ENCODE data around the gene AP5Z1. TPM values are rescaled to one million over a fixed set of nuclear protein-coding genes. Genes with fewer than 3 reads are reported as not detected.

Gene AP5Z1
- total RNA-seq, 1 experiment from 2014 or later = 38.3 TPM

DNA sequence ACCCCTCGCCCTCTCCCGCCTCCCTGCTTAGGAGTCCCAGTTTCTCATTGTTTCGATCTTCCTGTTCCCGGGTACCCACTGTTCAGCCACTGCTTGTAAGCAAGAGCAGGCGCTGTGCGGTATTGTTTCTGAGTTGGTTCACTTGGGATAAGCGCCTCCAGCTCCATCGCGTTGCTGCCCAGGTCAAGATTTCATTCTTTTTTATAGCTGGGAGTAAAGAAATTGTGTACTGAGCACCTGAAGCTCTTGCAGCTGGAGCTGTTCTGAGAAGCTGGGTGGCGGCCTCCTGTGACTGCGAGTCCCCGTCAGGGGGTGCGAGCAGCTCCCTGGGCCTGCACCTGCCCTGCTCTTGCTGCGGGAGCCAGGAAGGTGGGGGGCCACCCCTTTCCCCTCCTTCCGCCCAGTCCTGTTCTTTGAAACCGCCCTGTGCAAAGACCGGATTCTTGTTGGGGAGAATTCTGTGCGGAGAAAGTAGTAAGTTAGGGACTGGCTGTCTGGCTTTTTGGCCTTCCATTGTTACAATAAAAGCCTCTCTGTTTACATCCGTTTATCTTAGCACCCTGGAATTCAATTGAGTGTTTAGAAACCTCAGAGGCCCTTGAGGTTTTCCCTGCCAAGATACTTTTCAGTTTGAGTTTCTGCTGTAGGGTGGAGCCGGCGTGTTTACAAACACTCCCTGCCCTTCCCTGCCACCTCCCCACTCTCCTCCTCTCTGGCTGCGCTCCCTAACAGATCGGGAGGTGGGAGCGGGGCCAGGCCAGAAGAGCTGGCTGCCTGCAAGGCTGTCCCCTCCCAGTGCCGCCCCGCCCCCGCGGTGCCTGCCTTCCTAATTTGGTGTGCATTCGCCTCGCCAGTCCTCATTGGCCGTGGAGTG is 30.8 kb upstream of the AP5Z1 start:
- Histone ChIP-seq H2BK15ac (ENCODE audit: low read depth, low read length) (no peak overlapping the region), H3K23ac (ENCODE audit: insufficient read length, low read depth, low read length) (no peak overlapping the region), H2BK120ac (ENCODE audit: low read depth, low read length, poor library complexity, severe bottlenecking) (peak overlapping the region; percentile 39), H3K79me1 (ENCODE audit: insufficient read depth, low read depth, low read length, poor library complexity, severe bottlenecking) (no peaks in the 10 kb centered on the region), H4K8ac (replicated peaks; ENCODE audit: insufficient read length, low read depth, low read length) (no peak overlapping the region), H3K4me2 (ENCODE audit: insufficient read depth, insufficient read length, low read length) (peak overlapping the region; percentile 69), H3K4ac (ENCODE audit: low read depth, low read length) (no peak overlapping the region; the same call in 1 of the 2 replicates), H3K14ac (ENCODE audit: insufficient read depth, low read length) (peak overlapping the region; percentile 86), H3K23me2 (ENCODE audit: insufficient read length, low read depth, low read length, poor library complexity, severe bottlenecking) (peaks cover 9% of the 10 kb centered on the region), H4K20me1 (ENCODE audit: control insufficient read depth, insufficient read depth, insufficient read length) (no peaks in the 10 kb centered on the region), H2BK5ac (ENCODE audit: insufficient read length, low read length) (no peak overlapping the region), H3T11ph (ENCODE audit: low read length) (no peak overlapping the region), H3K9ac (ENCODE audit: extremely low read depth, insufficient read length, low read length) (peak overlapping the region; percentile 20), H2BK20ac (ENCODE audit: low read depth, low read length, poor library complexity, severe bottlenecking) (no peak overlapping the region), H3K79me2 (ENCODE audit: insufficient read depth, low read length) (no peaks in the 10 kb centered on the region), H3K56ac (ENCODE audit: insufficient read length, low read depth, low read length) (no peak overlapping the region), H3K9me3 (ENCODE audit: control insufficient read depth, low read depth, low read length) (no peaks in the 10 kb centered on the region), H2AK5ac (ENCODE audit: insufficient read length, low read length) (no peak overlapping the region), H4K5ac (ENCODE audit: insufficient read length, low read depth, low read length) (peak overlapping the region; percentile 54), H3K4me1 (ENCODE audit: insufficient read depth, low read length) (no peaks in the 10 kb centered on the region; the same call in 1 of the 2 replicates), H3K27me3 (ENCODE audit: insufficient read depth, low read length) (peaks cover 5% of the 10 kb centered on the region; the same call in 1 of the 2 replicates), H4K91ac (ENCODE audit: insufficient read length, low read depth, low read length) (no peak overlapping the region), H3K18ac (ENCODE audit: insufficient read length, low read depth, low read length) (peak overlapping the region; percentile 72), H2BK12ac (ENCODE audit: insufficient read length, low read depth, low read length) (no peak overlapping the region), H2AFZ (ENCODE audit: low read length) (no peak overlapping the region), H3K27ac (ENCODE audit: insufficient read length, low read depth, low read length) (no peak overlapping the region)
- Mint-ChIP-seq H3K4me1 (peaks cover 13 to 19% of the 10 kb centered on the region in 2 experiments), H3K4me3 (peak overlapping the region; percentile 42 to 72), H3K9me3 (no peaks in the 10 kb centered on the region; a peak in 1 of 5 replicates), H3K36me3 (ENCODE audit: insufficient read depth in 1 of 3, low read depth in 3 of 3) (peaks cover 20 to 38% (median 36%) of the 10 kb centered on the region in 3 experiments), H3K27ac (peak overlapping the region in 2 of 3 experiments; percentile 46 to 73; a peak in 1 of 7 replicates), H3K27me3 (ENCODE audit: low read depth) (peaks cover 61% of the 10 kb centered on the region)
- no CpG with 5 or more reads among the region's 31 CpGs for WGBS (ENCODE audit: extremely low coverage, insufficient read length, low lambda C conversion rate)
- TF ChIP-seq, protein P1, sequence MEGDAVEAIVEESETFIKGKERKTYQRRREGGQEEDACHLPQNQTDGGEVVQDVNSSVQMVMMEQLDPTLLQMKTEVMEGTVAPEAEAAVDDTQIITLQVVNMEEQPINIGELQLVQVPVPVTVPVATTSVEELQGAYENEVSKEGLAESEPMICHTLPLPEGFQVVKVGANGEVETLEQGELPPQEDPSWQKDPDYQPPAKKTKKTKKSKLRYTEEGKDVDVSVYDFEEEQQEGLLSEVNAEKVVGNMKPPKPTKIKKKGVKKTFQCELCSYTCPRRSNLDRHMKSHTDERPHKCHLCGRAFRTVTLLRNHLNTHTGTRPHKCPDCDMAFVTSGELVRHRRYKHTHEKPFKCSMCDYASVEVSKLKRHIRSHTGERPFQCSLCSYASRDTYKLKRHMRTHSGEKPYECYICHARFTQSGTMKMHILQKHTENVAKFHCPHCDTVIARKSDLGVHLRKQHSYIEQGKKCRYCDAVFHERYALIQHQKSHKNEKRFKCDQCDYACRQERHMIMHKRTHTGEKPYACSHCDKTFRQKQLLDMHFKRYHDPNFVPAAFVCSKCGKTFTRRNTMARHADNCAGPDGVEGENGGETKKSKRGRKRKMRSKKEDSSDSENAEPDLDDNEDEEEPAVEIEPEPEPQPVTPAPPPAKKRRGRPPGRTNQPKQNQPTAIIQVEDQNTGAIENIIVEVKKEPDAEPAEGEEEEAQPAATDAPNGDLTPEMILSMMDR (conservative IDR thresholded peaks at IDR 0.05) = no peak
- DNase-seq = peak; percentile 98

Measured in H9 (cell line).